Astrocyte (in vitro differentiated cells and primary cell): ENCODE data around the gene POLR1E.

ENCODE experiments used
- EZH2 ChIP-seq: IDR thresholded peaks from 2 replicates; pipeline ENCODE4 v1.6.1; 2012; ENCODE audit warnings: mild to moderate bottlenecking, low read length, inconsistent platforms; ENCODE audit not compliant: insufficient read depth
- TF ChIP-seq, protein P1 (sequence below): IDR thresholded peaks from 2 replicates; pipeline ENCODE4 v1.5.1; 2011; ENCODE audit warnings: low read depth, mild to moderate bottlenecking, inconsistent platforms, low read length, moderate library complexity; ENCODE audit not compliant: insufficient read depth

DNA sequence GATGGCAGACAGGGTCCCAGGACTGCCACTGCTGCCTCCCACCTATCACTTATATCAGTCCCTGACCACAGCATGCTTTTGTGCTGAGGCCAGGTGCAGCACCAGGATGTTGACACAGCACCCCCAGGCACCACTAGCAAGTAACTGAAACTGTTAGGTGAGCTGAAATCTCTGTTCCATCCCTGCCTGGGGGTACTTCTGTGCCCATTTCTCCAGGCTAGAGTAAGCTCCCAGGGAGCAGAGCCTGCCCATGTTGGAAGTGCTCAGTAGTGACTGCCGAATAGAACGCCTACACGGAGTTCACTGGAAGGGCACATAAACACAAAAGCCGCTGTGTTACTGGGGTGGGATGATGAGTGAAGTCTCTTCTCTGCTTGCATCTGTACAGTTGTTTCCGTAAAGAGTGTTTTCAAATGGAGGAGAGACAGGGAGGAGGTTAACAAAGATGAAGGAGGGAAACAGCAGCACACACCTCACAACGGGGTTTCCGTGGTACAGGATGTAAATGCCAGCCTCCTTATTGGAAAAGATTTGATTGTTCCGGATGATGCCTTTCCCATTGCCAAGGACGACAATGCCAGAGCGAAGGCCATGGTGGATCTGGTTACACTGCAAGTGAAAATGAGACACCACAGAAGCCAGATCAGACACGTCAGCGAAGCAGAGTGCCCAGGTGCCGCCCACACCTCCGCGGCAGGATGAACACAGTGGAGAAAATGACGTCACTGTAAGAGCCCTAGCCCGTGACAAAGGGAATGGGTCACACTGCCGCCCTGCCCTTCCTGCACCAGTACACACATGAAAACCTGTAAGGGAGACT is 43.1 kb downstream of the POLR1E start:
- TF ChIP-seq, protein P1, sequence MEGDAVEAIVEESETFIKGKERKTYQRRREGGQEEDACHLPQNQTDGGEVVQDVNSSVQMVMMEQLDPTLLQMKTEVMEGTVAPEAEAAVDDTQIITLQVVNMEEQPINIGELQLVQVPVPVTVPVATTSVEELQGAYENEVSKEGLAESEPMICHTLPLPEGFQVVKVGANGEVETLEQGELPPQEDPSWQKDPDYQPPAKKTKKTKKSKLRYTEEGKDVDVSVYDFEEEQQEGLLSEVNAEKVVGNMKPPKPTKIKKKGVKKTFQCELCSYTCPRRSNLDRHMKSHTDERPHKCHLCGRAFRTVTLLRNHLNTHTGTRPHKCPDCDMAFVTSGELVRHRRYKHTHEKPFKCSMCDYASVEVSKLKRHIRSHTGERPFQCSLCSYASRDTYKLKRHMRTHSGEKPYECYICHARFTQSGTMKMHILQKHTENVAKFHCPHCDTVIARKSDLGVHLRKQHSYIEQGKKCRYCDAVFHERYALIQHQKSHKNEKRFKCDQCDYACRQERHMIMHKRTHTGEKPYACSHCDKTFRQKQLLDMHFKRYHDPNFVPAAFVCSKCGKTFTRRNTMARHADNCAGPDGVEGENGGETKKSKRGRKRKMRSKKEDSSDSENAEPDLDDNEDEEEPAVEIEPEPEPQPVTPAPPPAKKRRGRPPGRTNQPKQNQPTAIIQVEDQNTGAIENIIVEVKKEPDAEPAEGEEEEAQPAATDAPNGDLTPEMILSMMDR, result no peak
- no peak for TF ChIP-seq EZH2
